Activated T-helper 2 cell treated with anti-CD3 and anti-CD28 coated beads, Interferon-gamma antibody, Interleukin-2, Interleukin-4, amounts not matched to agents 10 μg/mL and 5 μg/mL and 100 μg/mL, durations not matched to agents 14 hours and 24 hours and 36 hours (primary cell): Measurements from ENCODE around the gene MYL12B. TPM values are rescaled to one million over a fixed set of nuclear protein-coding genes. Genes with fewer than 3 reads are reported as not detected.

Source experiments
- DNase-seq: peaks from one replicate; pipeline ENCODE4 v3.0.0; 2021; ENCODE audit warnings: low spot score
- H3K27ac Mint-ChIP-seq: one replicate; pipeline ENCODE4 v1.8.0; 2021; ENCODE audit warnings: mixed read lengths
- H3K27me3 Mint-ChIP-seq: one replicate; pipeline ENCODE4 v1.8.0; 2021; ENCODE audit warnings: low read depth, mixed read lengths
- H3K36me3 Mint-ChIP-seq: one replicate; pipeline ENCODE4 v1.8.0; 2021; ENCODE audit warnings: low read depth, mixed read lengths
- H3K4me1 Mint-ChIP-seq: one replicate; pipeline ENCODE4 v1.8.0; 2021; ENCODE audit warnings: low read depth, mixed read lengths
- H3K4me3 Mint-ChIP-seq: one replicate; pipeline ENCODE4 v1.8.0; 2021; ENCODE audit warnings: low read depth, mild to moderate bottlenecking, moderate library complexity, mixed read lengths
- H3K9me3 Mint-ChIP-seq: one replicate; pipeline ENCODE4 v1.8.0; 2021; ENCODE audit warnings: mixed read lengths
- intact Hi-C: fragments of 100-400 bp; cut with micrococcal nuclease; formaldehyde crosslinking; loops from one replicate; pipeline ENCODE4 v1.15.1; 2023
- total RNA-seq: library from RNA; stranded (reverse); gene quantifications from 2 replicates; pipeline ENCODE4 v1.2.3, GENCODE V29; 2022

The MYL12B gene
- total RNA-seq, 1 donor from 2014 or later: 245 TPM

GRCh38 chr18:3245853-3246634, 15.9 kb upstream of the MYL12B start:
- intact Hi-C loops: loop anchor here (1.0 to 5.0 kb wide), 10 partner anchors 33 to 479 kb away; partner anchors contain the start of genes EMILIN2 and LPIN2
- peak overlapping the region; percentile 90 for H3K4me3 Mint-ChIP-seq
- DNase-seq: peak; percentile 79
- peaks cover 32% of the 10 kb centered on the region for H3K4me1 Mint-ChIP-seq
- H3K9me3 Mint-ChIP-seq: peaks cover 9% of the 10 kb centered on the region
- H3K36me3 Mint-ChIP-seq: peaks cover 46% of the 10 kb centered on the region
- peak overlapping the region; percentile 92 for H3K27ac Mint-ChIP-seq
- no peaks in the 10 kb centered on the region for H3K27me3 Mint-ChIP-seq

DNA sequence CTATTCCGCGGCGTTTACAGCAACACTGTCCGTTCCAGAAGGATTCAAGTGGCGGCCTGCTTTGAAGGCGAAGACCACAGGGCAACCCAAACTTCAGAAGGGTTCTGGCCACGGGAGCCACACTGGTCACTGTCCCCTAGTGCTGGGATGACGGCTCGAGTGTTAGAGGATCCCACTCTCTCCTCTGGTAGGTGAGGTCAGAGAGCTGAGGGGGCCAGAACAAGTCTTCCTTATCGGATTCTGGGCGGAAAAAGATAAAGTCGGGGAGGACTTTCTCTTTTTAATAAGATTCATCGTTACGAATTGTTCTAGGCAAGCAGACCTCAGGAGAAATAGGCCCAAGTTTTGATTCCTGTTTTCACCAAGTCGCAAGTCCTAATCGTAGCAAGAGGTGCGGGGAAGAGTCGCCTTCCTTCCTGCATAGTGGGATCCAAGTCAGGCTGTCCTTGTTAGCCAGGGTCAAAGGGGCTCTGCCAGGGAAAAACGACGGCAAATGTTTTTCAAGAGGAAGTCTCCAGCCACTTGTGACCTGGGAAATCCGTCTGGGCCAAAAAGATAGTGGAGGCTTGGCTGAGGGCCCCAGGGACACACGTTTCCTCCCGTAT, 15.2 kb upstream of the MYL12B start:
- Mint-ChIP-seq H3K27ac (peak overlapping the region; percentile 92), H3K27me3 (no peaks in the 10 kb centered on the region), H3K4me3 (peak overlapping the region; percentile 90), H3K36me3 (peaks cover 43% of the 10 kb centered on the region), H3K4me1 (peaks cover 37% of the 10 kb centered on the region), H3K9me3 (peaks cover 7% of the 10 kb centered on the region)
- intact Hi-C loops: loop anchor here (1.0 to 5.0 kb wide), 13 partner anchors 16 to 591 kb away; partner anchors contain the start of genes EMILIN2, LPIN2, MYL12B and SMCHD1
- peak; percentile 21 for DNase-seq

DNA sequence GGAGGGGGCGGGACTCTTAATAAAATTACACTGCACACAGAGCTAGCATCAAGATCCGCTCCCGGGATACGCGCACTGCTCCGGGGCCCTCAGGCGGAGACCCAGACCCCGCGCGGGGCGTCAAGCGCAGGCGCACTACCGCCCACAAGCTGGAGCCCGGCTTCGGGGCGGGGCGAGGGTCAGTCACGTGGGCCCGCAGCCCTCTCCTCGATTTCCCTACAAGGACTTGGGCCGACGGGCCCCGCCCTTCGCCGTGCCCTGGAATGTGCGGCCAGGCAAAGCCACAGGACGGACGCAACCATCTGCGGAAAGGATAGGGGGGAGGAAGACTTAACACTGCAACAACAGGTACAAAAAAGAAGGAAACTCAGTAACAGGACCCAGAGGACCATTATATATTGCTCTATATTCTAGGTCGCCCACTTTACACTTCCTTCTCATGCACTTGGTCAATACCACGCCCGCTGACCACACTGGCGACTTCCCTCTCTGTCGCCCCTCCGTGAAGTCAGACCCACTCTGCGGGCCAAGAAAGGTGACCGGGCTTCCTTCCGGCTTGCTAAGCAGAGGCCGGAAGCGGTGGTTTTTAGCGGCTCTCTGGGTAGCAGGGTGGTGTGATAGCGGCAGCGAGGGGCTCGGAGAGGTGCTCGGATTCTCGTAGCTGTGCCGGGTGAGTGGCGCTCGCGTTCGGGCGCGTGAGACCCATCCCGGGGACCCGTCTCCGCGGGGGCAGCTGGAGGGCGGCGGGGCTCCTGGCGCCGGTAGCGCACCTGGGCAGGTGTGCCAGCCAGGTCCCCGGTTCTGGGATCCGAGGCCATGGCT, 14.5 kb upstream of the MYL12B start, which contains the start of gene MYL12A:
TSS of gene MYL12A (plus strand) at position 562 of the 822 bp plus-strand sequence. CDS start 5,447 bp downstream, outside the sequence.
- Mint-ChIP-seq H3K4me1 (peaks cover 43% of the 10 kb centered on the region), H3K9me3 (no peaks in the 10 kb centered on the region), H3K36me3 (peaks cover 40% of the 10 kb centered on the region), H3K27ac (peak within 1 kb of the TSS; percentile 92), H3K4me3 (peak within 1 kb of the TSS; percentile 90), H3K27me3 (no peaks in the 10 kb centered on the region)
- peak; percentile 96 for DNase-seq
- intact Hi-C loops: loop anchor here (1.0 to 5.0 kb wide), 9 partner anchors 15 to 592 kb away; partner anchors contain the start of genes EMILIN2, LPIN2, MYL12B and SMCHD1

GRCh38 chr18:3248062-3248657, 13.8 kb upstream of the MYL12B start:
- intact Hi-C loops: loop anchor here (5.0 kb wide), 3 partner anchors 266 to 481 kb away; partner anchors contain the start of gene EMILIN2
- peaks cover 42% of the 10 kb centered on the region for H3K36me3 Mint-ChIP-seq
- no peaks in the 10 kb centered on the region for H3K27me3 Mint-ChIP-seq
- peaks cover 50% of the 10 kb centered on the region for H3K4me1 Mint-ChIP-seq
- DNase-seq: no peak
- peak overlapping the region; percentile 92 for H3K27ac Mint-ChIP-seq
- no peaks in the 10 kb centered on the region for H3K9me3 Mint-ChIP-seq
- H3K4me3 Mint-ChIP-seq: peak overlapping the region; percentile 90

GRCh38 chr18:3248658-3249359, 13.1 kb upstream of the MYL12B start:
- no peaks in the 10 kb centered on the region for H3K9me3 Mint-ChIP-seq
- peaks cover 47% of the 10 kb centered on the region for H3K36me3 Mint-ChIP-seq
- intact Hi-C loops: loop anchor here (5.0 kb wide), 3 partner anchors 267 to 482 kb away; partner anchors contain the start of gene EMILIN2
- peak; percentile 40 for DNase-seq
- H3K27ac Mint-ChIP-seq: peak overlapping the region; percentile 92
- H3K4me1 Mint-ChIP-seq: peaks cover 52% of the 10 kb centered on the region
- no peaks in the 10 kb centered on the region for H3K27me3 Mint-ChIP-seq
- peak overlapping the region; percentile 90 for H3K4me3 Mint-ChIP-seq

GRCh38 chr18:3250237-3251107, 11.5 kb upstream of the MYL12B start:
- peaks cover 54% of the 10 kb centered on the region for H3K4me1 Mint-ChIP-seq
- intact Hi-C loops: loop anchor here (1.0 kb wide), 1 partner anchor 11 kb away; no protein-coding TSS in a partner anchor
- H3K9me3 Mint-ChIP-seq: no peaks in the 10 kb centered on the region
- peak overlapping the region; percentile 92 for H3K27ac Mint-ChIP-seq
- peaks cover 57% of the 10 kb centered on the region for H3K36me3 Mint-ChIP-seq
- DNase-seq: no peak
- peak overlapping the region; percentile 86 for H3K4me3 Mint-ChIP-seq
- no peaks in the 10 kb centered on the region for H3K27me3 Mint-ChIP-seq

- peaks cover 55% of the 10 kb centered on the region for H3K4me1 Mint-ChIP-seq
- intact Hi-C loops: no loop called here
These were observed 10.5 kb upstream of the MYL12B start for GRCh38 chr18:3251249-3251962.

GRCh38 chr18:3251963-3252277, 10.0 kb upstream of the MYL12B start:
- Mint-ChIP-seq H3K27ac (peak overlapping the region; percentile 15), H3K27me3 (no peaks in the 10 kb centered on the region), H3K36me3 (peaks cover 72% of the 10 kb centered on the region), H3K4me1 (peaks cover 59% of the 10 kb centered on the region), H3K4me3 (peak overlapping the region; percentile 49), H3K9me3 (no peaks in the 10 kb centered on the region)
- no peak for DNase-seq
- intact Hi-C loops: no loop called here

More at GRCh38 chr18:3251249-3251962, 10.5 kb upstream of the MYL12B start:
- no peak for DNase-seq
- Mint-ChIP-seq H3K9me3 (no peaks in the 10 kb centered on the region), H3K4me3 (peak overlapping the region; percentile 49), H3K27ac (peak overlapping the region; percentile 15), H3K27me3 (no peaks in the 10 kb centered on the region), H3K36me3 (peaks cover 67% of the 10 kb centered on the region)

GRCh38 chr18:3252843-3253242, 9.1 kb upstream of the MYL12B start:
- H3K4me1 Mint-ChIP-seq: peaks cover 68% of the 10 kb centered on the region
- intact Hi-C loops: no loop called here
- H3K27me3 Mint-ChIP-seq: no peaks in the 10 kb centered on the region
- H3K27ac Mint-ChIP-seq: peak overlapping the region; percentile 20
- H3K36me3 Mint-ChIP-seq: peaks cover 81% of the 10 kb centered on the region
- no peaks in the 10 kb centered on the region for H3K9me3 Mint-ChIP-seq
- DNase-seq: no peak
- no peak overlapping the region for H3K4me3 Mint-ChIP-seq

DNA sequence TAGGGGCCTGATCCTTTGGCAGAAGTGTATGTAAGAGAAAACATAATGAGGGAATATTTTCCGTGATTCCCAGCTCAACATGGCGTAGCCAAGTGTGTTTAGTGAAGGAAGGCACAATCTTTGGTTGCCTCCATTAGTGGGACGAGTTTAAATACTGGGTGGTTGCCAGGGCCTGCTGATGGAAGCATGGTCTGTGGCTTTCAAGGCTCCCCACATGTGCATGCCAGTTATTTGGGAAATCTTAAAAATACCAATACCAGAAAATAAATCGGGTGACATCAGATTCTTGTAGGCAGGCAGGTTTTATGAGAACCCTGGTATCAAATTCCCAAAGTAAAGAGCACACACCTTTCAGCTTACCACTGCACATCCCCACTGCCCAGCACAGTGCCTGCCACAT, 7.2 kb upstream of the MYL12B start:
- intact Hi-C loops: no loop called here
- peak overlapping the region; percentile 9 for H3K27ac Mint-ChIP-seq
- H3K4me3 Mint-ChIP-seq: no peak overlapping the region
- no peaks in the 10 kb centered on the region for H3K27me3 Mint-ChIP-seq
- H3K36me3 Mint-ChIP-seq: peaks cover 77% of the 10 kb centered on the region
- H3K4me1 Mint-ChIP-seq: peaks cover 83% of the 10 kb centered on the region
- no peak for DNase-seq
- no peaks in the 10 kb centered on the region for H3K9me3 Mint-ChIP-seq
